Liver (tissue), 3 donors: ENCODE measurements around the gene TST.

Source experiments
- EGR1 ChIP-seq, 2 donors: IDR thresholded peaks; 2 replicates each; pipeline ENCODE4 v1.6.1; 2016 to 2018; ENCODE audit warnings: antibody characterized with exemption in 2 of 2, low read depth in 2 of 2
- GABPA ChIP-seq, 2 donors: IDR thresholded peaks in 1 of 2; conservative IDR thresholded peaks in 1 of 2; 2 replicates each; pipeline ENCODE4 v1.6.1; 2016; ENCODE audit warnings: antibody characterized with exemption in 2 of 2, mild to moderate bottlenecking in 1 of 2, moderate library complexity in 1 of 2
- JUND ChIP-seq, 2 donors: IDR thresholded peaks; 2 replicates each; pipeline ENCODE4 v1.6.1; 2016; ENCODE audit warnings: antibody characterized with exemption in 2 of 2
- RAD21 ChIP-seq, 2 donors: IDR thresholded peaks; 2 replicates each; pipeline ENCODE4 v1.6.1; 2016; ENCODE audit warnings: antibody characterized with exemption in 2 of 2, mild to moderate bottlenecking in 2 of 2
- RXRA ChIP-seq, 2 donors: IDR thresholded peaks; 2 replicates each; pipeline ENCODE4 v1.6.1; 2017 to 2018; ENCODE audit warnings: antibody characterized with exemption in 2 of 2, mild to moderate bottlenecking in 1 of 2
- SP1 ChIP-seq: IDR thresholded peaks from 2 replicates; pipeline ENCODE4 v1.6.1; 2018; ENCODE audit warnings: antibody characterized with exemption, mild to moderate bottlenecking
- TAF1 ChIP-seq: conservative IDR thresholded peaks from 2 replicates; pipeline ENCODE4 v1.6.1; 2016; ENCODE audit warnings: antibody characterized with exemption, mild to moderate bottlenecking
- YY1 ChIP-seq: IDR thresholded peaks from 2 replicates; pipeline ENCODE4 v1.6.1; 2016; ENCODE audit warnings: antibody characterized with exemption, mild to moderate bottlenecking
- TF ChIP-seq, protein P1 (sequence below): IDR thresholded peaks from 2 replicates; pipeline ENCODE4 v1.6.1; 2016; ENCODE audit warnings: antibody characterized with exemption, mild to moderate bottlenecking
- TF ChIP-seq, protein P2 (sequence below): fragments of 150-350 bp; IDR thresholded peaks from 2 replicates; pipeline ENCODE4 v1.5.1; 2017; ENCODE audit warnings: improper control_type of control experiment, low read depth, low read length; ENCODE audit not compliant: missing input control
- TF ChIP-seq, protein P3 (sequence below): IDR thresholded peaks from 2 replicates; pipeline ENCODE4 v1.6.1; 2016; ENCODE audit warnings: antibody characterized with exemption
- TF ChIP-seq, protein P4 (sequence below): IDR thresholded peaks from 2 replicates; pipeline ENCODE4 v1.6.1; 2016; ENCODE audit warnings: antibody characterized with exemption
- TF ChIP-seq, protein P5 (sequence below): IDR thresholded peaks from 2 replicates; pipeline ENCODE4 v1.6.1; 2016; ENCODE audit warnings: antibody characterized with exemption
- donor health status: healthy.
- donor health status: healthy.

DNA sequence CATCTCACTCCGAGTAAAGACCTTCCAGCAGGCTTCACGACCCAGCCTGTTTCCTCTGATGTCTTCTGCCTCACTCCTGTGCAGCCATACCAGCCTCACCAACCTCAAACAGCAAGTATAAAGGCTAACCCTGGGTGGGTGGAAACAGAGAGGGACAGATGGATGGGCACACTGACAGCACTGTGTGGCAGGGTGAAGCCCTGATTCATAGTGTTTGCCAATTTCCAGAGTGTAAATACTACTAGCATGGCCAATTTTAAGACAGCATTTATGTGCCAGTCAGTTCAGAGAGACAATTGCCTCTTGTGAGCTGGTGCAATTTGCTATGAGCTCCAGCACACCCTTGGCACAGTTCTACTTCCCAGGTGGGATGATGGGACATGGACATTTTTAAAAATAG is 21.5 kb downstream of the TST start:
- TF ChIP-seq RXRA (IDR thresholded peaks at IDR 0.05) (no peak), TAF1 (no peak), EGR1 (IDR thresholded peaks at IDR 0.05; ENCODE audit: low read depth in 2 of 2) (no peak), SP1 (no peak), YY1 (no peak), JUND (IDR thresholded peaks at IDR 0.05) (no peak), RAD21 (IDR thresholded peaks at IDR 0.05) (no peak), GABPA (IDR thresholded peaks at IDR 0.05 in 1 of 2, conservative IDR thresholded peaks at IDR 0.05 in 1 of 2) (no peak)
- TF ChIP-seq, protein P1, sequence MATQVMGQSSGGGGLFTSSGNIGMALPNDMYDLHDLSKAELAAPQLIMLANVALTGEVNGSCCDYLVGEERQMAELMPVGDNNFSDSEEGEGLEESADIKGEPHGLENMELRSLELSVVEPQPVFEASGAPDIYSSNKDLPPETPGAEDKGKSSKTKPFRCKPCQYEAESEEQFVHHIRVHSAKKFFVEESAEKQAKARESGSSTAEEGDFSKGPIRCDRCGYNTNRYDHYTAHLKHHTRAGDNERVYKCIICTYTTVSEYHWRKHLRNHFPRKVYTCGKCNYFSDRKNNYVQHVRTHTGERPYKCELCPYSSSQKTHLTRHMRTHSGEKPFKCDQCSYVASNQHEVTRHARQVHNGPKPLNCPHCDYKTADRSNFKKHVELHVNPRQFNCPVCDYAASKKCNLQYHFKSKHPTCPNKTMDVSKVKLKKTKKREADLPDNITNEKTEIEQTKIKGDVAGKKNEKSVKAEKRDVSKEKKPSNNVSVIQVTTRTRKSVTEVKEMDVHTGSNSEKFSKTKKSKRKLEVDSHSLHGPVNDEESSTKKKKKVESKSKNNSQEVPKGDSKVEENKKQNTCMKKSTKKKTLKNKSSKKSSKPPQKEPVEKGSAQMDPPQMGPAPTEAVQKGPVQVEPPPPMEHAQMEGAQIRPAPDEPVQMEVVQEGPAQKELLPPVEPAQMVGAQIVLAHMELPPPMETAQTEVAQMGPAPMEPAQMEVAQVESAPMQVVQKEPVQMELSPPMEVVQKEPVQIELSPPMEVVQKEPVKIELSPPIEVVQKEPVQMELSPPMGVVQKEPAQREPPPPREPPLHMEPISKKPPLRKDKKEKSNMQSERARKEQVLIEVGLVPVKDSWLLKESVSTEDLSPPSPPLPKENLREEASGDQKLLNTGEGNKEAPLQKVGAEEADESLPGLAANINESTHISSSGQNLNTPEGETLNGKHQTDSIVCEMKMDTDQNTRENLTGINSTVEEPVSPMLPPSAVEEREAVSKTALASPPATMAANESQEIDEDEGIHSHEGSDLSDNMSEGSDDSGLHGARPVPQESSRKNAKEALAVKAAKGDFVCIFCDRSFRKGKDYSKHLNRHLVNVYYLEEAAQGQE: no peak
- TF ChIP-seq, protein P2, sequence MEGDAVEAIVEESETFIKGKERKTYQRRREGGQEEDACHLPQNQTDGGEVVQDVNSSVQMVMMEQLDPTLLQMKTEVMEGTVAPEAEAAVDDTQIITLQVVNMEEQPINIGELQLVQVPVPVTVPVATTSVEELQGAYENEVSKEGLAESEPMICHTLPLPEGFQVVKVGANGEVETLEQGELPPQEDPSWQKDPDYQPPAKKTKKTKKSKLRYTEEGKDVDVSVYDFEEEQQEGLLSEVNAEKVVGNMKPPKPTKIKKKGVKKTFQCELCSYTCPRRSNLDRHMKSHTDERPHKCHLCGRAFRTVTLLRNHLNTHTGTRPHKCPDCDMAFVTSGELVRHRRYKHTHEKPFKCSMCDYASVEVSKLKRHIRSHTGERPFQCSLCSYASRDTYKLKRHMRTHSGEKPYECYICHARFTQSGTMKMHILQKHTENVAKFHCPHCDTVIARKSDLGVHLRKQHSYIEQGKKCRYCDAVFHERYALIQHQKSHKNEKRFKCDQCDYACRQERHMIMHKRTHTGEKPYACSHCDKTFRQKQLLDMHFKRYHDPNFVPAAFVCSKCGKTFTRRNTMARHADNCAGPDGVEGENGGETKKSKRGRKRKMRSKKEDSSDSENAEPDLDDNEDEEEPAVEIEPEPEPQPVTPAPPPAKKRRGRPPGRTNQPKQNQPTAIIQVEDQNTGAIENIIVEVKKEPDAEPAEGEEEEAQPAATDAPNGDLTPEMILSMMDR: no peak
- TF ChIP-seq, protein P3, sequence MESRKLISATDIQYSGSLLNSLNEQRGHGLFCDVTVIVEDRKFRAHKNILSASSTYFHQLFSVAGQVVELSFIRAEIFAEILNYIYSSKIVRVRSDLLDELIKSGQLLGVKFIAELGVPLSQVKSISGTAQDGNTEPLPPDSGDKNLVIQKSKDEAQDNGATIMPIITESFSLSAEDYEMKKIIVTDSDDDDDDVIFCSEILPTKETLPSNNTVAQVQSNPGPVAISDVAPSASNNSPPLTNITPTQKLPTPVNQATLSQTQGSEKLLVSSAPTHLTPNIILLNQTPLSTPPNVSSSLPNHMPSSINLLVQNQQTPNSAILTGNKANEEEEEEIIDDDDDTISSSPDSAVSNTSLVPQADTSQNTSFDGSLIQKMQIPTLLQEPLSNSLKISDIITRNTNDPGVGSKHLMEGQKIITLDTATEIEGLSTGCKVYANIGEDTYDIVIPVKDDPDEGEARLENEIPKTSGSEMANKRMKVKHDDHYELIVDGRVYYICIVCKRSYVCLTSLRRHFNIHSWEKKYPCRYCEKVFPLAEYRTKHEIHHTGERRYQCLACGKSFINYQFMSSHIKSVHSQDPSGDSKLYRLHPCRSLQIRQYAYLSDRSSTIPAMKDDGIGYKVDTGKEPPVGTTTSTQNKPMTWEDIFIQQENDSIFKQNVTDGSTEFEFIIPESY: no peak
- TF ChIP-seq, protein P4, sequence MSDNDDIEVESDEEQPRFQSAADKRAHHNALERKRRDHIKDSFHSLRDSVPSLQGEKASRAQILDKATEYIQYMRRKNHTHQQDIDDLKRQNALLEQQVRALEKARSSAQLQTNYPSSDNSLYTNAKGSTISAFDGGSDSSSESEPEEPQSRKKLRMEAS: no peak
- TF ChIP-seq, protein P5, sequence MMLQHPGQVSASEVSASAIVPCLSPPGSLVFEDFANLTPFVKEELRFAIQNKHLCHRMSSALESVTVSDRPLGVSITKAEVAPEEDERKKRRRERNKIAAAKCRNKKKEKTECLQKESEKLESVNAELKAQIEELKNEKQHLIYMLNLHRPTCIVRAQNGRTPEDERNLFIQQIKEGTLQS: no peak
